ELR (cell line): ENCODE data around the gene HOXA3.
A peak's percentile ranks its signal among the peaks of the same experiment; 100 is the strongest.

Source experiments
- DNase-seq: peaks from one replicate; pipeline ENCODE4 v3.0.0-alpha.2; 2015; ENCODE audit warnings: low read depth

Gene HOXA3

DNA sequence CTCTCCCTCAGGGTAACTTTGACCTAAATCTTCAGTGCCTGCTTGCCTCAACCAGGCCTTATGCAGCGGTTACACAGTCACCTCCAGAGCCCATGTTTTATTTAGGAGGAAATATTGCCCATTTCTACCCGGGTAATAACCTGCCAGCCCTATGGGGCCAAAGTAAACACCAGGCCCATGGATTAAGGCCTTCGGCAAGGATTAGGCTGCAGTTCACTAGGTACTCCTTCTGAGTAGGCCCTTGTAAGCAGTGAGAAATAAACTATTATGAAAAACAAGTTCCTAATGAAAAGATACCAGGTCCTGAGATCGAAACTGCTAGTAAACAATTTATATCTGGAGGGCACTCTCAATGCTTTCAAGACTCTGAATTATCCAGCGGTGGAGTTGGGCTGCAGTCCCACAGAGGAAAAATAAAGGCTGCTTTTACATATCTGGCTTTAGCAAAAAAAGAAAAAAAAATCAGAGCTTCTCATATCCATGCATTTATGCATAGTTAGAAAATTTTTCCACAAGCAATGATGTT, 25.5 kb upstream of the HOXA3 start:
- DNase-seq, result peak; percentile 58

DNA sequence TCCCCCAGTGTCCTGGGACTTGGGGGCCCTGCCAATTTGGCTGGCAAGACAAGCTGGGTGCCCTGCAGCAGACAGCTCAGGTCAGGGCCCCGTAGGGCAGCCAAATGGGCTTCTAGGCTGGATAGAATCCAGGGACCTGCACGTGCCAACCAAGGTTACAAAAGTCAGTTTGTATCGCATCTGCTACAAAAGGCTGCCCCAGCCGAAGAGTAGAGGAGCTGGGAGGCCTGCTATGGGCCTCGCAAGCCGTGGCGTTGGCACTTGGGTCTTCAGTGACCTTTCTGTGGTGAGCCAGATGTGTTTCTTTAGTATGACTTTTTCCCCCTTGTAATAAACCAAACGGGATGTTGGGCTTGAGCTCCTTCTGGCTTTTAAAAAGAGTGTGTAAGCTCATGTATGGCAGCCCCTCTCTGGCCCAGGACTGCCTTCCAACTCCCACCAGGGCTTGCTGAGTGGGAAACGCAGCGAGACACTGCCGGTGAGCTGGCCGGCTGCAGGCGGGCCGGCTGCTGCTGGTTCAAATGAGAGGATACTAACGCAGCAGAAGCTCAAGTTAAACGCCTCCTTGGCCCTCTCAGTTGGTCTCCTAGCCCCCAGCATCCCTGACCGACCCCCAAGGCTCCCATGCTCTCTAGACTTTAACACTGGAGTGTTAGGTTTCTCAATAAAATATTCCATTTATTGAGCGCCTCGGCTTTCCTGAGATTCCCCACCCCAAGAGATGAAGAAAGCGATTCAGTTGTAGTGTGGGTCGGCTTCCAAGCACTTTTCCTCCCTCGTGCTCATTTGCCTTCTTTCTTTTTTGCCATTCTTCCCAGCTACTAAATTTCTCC, 24.8 kb upstream of the HOXA3 start:
- DNase-seq, result peak; percentile 71

DNA sequence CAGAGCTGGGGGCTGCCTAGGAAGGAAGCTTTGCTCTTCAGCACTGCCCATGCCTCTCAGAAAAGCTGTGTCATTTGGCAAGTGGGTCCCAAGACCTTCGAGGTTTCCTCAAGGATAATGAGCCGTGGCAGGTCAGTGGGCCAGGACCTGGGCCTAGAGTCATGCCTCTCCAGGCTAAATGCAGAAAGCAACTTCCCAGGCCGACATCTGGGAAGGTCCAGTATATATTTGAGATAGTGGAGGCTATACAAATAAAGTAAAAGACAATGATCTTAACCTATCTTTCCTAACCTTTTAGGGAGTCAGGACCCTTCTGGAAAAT, 24.1 kb upstream of the HOXA3 start:
- no peak for DNase-seq

DNA sequence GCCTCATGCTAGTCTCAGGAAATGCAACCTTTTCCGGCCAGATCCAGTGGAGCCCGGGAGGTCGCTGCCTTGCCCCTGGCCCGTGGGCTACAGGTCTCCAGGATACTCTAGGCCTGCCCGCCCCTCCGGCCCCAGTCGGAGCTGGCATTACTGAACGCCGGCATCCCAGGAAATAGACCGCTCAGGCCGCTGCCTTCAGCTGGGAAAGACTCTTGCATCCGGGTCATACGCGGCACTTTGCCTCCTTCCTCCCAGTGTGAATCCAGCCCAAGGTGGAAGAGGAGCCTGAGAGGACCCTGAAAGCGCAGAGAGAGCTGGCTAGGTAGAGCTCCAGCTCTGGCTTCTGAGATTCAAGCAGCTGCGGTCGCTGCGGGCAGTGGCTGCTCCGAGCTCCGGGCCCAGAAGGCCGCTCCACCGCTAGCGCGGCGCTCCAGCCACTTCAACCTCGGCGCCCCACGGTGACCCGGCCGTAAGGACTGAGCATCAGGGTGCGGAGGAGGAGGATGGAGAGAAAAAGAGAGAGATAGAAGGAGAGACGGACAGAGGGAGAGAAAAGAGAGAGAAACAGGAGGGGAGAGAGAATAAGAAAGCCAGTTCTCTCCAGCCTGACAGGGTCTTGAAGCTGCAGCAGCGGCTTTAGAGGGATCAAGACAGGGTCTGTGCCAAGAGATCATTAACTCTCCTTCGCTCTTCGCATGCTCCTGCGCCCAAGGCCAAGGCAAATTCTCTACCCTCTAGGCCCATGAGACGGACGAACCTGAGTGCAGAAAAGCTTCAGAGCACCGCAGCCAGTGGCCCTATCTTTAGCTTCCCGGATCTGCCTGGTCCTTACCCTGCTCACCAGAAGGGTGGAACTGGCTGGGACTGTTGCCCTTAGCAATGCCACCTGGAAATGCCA, 23.5 kb upstream of the HOXA3 start:
- peak; percentile 85 for DNase-seq

DNA sequence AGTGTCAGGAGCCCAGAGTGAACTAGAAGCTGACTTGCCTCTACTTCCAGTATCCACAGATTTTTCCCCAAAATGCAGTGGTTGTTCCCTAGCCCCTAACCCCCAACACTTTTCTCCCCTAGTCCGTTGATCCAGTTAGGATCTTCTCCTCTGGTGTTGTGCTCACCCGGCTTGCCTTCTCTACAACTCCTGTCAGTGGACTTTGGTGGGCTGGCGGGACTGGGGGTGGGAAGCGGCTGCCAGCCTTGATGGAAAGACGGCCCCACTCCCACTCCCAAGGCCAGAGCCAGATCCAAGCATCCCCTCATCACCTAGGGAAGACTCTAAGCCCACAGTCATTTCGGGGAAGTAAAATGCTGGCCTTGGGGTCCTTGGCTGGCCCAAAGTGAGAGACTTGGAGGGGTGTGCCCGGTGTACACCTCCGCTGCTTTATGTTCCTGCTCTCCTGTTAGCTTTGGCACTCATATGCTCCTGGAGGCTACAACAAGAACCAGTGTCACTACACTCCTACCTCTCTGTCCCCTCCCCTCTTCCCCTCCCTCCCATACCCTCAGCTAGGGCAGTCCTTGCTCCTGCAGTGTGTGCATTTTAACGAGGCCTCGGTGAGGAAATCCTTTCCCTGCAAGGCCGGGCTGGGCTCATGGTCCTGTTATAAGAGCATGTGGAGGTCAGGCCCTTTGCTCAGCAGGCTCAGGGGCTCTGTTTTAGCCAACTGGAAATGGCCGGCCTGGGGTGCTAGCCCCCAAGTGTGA, 22.7 kb upstream of the HOXA3 start:
- peak; percentile 68 for DNase-seq

DNA sequence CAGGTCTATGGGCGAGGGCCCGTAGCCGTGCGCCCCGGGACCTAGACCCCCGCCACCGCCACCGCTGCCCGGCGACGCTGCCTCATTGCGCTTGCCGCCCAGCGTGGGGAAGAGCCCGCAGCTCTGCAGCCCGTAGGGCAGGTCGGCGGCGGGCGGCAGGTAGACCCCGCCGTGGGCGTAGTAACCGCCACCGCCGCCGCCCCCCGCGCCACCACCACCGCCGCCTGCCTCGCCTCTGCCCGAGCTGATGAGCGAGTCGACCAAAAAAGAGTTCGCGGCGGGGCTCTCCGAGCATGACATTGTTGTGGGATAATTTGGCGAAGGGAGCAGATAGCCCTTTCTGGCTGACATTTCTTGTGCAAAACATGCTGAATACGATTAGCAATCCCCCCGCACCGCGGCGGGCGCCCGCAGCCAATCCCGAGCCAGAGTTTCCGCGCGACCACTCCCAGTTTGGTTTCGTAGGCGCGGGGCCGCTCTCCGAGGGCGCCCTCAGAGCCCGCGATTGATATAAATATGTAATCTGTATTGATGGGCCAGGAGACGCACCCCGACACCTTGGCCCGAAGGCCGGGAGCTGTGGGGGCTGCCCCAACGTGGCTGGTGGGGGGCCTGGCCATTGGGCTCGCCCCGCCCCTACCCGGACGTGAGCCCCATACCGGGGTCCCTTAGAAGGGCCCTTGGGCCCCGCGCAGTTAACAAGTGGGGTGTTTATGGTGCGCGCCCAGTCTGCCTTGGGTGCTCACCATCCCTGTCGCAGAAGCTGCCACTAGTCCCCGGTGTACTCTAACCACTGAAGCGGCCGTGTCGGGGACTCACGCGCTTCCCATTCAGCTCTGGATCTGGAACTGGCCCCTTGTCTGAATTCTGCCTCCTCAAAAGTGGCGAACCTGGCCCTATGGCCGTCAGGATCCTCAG, 21.8 kb upstream of the HOXA3 start, which contains the start of gene HOXA10:
Gene HOXA10, minus strand, starts transcription at position 365 of the 918 bp plus-strand sequence. Its CDS starts 14 bp downstream, at position 351.
- DNase-seq, result peak; percentile 82

DNA sequence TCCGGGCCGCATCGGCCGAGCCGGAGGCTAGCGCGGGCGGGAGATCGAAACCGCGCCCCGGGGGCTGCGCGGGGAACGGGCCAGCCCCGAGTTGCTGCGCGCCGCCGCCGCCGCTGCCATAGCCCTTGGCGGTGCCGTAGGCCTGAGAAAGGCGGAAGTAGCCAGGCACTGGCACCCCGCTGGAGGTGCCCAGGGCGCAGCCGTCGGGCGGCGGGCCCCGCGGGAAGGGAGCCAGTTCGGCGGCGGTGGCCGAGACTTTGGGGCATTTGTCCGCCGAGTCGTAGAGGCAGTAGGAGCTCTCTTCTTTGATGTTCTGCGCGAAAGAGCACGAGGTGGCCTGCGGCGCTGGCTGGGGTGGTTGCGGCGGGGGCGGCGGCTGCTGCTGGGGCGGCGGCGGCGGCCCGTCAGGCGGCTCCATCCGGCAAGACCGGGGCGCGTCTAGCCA, 21.1 kb upstream of the HOXA3 start:
- DNase-seq, result peak; percentile 61

DNA sequence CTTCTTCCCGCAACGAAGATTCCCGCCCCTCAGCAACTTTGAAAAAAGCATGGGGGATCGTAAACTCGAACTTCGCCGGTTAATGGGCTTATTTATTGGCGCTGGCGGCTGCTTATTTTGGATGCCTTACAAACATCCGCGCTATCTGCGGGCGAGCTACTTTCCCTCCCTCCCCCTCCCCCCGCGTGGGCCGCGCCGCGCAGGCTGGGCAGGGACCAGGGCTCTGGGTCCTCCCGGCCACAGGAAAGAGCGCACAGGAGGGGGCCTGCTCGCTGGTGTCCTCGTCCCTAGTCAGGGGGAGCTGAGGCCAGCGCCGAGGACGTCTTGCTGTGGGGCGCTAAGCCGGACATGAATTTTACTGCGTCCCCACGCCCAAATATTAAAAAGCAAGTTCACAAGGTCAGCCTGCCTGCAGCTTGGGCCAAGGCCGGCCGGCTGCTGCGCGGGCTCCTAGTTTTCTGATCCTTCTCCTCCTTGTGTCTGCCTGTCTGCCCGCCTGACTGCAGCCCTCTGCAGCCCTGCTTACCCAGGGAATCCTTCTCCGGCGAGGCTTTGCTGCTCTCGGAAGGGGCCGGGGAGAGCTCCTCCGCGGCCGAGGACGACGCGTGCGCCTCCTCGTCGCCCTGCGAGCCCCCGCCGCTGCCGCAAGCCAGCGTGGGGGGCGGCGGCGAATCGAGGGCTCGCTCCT, 20.6 kb upstream of the HOXA3 start:
- peak; percentile 75 for DNase-seq

DNA sequence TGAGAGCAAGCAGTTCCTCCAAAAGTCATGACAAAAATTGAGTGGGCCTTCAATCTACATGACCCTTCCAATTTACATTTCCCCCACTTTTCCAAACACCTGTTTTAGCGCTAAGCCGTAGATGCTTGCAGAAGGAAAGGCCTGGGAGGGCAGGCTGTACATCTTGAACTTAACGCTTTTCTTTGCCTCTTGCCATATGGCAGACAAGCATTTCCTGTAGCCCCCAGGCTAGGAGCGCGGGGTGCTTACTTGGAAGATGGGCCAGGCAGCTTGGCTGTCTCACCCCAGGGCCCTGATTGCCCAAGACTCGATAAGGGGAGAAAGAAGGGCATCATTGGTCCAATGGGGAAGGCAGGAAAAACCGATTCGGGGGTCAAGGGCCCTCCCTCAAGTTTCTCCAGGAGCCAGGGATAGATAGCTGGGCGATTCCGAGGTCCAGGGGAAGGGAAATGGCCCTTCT, 20.0 kb upstream of the HOXA3 start:
- DNase-seq, result peak; percentile 92

DNA sequence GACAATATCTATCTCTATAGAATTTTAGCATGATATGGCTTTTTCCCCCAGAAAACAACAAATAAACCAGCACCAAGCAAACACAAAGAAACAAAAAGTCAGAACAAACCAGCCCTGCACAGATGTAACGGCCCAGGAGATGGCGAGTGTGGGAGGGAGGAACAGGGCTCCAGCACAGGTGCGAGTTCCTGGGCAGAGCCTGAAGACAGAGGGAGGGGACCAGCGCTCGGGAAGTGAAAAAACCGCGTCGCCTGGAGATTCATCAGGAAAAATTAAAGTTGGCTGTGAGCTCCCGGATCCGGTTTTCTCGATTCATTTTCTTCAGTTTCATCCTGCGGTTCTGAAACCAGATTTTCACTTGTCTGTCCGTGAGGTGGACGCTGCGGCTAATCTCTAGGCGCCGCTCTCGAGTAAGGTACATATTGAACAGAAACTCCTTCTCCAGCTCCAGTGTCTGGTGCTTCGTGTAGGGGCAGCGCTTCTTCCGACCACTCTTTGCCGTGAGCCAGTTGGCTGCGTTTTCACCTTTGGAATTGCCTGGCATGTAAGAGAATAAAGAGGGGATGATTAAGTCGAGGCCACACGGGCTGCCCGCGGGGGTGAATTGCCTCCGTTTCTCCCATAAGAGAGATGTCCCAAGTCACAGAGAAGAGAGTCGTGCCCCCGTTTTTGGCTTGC, 19.4 kb upstream of the HOXA3 start:
- peak; percentile 78 for DNase-seq

DNA sequence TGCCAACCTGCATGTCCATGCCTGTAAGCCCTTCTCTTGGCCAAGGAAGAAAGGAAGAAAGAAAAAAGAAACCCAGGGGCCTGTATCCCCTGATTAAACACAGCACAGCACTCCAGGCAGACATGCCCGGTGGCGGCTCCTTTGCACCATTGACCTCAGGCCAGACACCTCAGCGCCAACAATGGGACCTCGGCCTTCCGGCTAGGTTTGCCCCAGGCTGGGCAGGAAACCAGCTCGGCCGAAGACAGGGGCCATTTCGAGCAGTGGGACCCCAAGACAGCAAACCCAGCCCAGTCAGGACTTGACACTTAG, 18.9 kb upstream of the HOXA3 start:
- peak; percentile 86 for DNase-seq

DNA sequence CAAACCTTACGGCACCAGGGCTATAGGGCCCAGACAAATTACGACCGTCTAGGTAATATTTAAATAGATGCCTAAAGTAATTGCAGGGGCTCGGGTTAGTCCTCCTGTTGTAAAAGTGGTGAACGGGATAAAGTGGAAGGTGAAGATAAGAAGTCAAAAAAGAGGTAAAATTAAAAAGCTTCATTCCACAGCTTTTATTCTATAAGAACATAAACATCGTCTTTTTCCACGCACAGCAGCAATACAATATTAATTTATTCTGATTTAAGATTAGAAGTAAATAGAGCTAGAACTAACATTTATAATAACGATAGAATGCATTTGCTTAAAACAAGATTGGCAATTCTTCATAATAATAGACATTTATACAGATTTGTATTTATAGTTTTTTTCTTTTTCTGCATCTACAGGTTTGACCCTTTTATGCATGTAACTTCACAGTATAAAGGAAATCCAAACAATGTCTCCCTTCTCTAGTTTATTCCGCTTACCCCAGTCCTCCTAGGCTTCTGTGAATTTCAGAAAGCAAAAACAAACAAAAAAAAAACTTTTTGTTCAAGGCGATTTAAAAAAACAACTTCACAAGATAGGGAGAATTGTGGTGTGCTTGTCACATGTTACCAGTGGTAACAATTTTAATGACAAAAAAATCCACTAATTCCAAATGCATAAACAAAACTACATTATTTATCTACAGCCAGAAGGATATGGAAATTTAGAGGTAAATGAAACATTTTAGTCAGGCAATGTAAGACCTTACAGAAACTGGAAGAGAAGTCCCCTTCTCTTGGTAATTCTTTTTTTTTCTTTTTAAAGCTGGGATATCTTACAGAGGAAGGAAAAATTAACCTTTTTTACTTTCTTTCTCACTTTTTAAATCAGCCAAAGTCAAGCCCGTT, 18.3 kb upstream of the HOXA3 start:
- DNase-seq, result peak; percentile 34

DNA sequence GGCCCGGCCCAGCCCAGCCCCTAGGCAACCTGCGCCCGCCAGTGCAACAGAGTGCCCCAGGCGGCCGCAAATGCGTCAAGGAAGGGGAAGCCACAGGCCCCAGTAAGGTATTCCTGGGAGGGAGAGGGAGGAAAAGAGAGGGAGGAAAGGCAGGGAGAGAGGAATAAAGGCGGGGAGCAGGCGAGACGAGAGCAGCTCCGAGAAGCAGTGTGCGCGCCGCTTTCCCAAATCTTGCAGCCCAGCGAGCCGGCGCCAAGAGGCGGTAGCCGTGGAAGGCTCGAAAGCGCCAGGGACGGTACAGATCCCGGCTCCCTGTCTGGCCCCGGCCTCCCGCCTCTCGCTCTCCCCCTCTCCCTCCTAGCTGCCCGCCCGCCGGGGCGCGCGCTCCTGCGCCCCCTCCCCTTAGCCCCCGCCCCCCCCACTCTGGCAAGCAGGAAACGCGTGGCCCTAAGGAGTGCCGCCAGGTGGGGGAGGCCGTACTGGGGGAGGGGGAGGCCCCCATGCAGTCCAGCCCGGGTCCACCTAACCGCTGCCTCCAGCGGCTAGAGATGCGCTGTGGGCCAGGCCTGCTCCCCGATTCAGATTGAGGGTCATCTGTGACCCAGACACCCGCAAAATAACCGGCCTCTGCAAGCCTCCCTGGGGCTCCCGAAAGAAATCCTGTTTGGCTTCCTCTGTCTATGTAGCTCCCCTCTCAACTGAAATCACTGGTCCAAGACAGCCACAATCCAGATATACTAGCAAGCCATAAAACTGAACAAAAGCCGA, 17.5 kb upstream of the HOXA3 start:
- peak; percentile 91 for DNase-seq

DNA sequence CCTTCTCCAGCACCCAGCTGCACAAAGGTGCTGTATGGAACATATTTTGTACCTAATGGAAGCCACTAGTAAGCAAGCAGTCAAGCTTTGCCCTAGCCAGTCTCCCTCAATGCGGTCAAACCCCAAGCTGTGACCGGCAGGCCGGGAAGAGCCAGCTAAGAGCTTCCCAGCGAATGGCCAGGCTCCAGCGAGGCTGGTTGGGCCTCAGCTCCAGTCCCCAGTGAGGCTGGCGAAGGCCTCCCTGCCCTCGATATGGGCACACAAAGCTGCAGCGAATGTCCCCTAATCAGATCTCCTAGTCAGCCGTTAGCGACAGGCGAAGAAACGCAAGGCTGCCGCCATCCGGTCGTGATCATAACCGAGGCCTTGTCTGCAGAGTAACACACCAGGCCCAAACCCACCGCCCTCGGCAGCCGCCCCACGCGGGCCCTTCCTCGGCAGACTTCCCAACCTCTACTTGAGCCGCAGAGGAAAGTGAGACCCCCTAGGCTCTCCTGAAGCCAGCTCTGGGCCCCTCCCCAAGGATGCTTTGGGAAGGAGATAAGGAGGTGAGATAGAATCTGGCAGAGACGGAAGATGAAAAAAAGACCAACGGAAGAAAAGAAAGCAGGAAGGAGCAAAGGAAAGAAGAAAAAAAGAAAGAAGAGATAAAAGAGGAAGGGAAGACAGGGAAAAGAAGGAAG, 16.0 kb upstream of the HOXA3 start:
- DNase-seq, result peak; percentile 81

DNA sequence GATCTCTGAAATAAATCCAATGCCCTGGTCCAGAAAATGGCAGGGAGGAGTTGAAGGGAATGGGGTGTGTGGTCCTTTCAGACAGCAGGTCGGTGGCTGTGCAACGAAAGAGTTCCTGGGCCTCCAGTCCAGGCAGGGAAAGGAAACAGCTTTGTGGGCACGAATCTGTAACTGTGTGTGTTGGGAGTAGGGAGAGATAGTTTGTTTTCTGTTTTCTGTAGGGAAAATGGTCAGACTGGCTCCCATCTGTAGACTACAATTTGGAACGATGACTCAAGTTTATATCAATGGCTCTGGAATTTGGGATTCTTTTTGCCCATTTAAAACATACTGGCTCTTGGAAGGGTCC, 15.5 kb upstream of the HOXA3 start:
- peak; percentile 84 for DNase-seq

DNA sequence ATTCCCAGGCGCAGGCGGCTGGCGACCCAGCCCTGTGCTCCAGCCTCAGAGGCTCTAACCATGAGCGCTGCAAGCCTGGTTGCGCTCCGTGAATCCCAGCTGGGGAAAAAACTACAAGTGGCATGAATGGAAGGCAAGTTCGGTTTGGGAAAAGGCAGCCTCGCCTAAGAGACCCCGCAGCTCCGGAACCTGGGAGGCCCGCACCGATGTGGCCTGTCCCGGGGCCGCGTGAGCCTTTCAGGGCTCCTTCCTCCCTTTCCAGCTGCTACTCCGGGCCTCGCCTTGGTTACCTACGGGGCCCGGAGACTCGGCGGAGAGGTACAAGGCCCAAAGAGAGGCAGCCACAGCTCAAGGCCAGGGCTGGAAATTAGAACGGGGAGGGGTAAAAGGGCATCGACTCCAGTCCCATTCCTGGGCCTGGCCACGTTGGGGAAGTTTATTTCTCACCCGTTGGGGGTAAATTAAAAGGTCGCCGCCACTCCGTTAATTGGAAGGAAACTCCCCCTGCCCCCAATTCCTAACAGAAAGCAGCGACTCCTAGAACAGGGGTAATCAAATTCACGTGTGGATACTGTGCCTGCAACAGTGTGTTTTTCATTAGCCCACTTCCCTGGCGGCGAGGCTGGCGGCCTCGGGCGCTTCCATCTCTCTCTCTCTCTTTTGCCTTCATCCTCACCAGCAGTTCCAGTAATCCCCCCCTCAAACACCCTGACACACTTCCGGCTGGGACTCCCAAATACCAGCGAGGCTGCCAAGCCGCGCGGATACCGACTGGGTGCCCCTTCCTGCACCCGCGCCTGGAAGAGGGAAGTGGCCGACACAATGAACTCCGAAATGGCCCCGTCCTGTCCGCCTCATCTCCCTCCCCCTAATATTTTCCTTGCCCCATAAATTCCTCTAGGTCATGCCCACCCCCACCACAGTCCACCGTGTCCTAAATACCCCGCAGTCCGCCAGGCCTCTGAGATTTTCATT, 14.4 kb upstream of the HOXA3 start:
- peak; percentile 89 for DNase-seq
